CD4-positive, CD25-positive, alpha-beta regulatory T cell (primary cell): ENCODE results near the gene HSPA1A. TPM values are rescaled to one million over a fixed set of nuclear protein-coding genes. Genes with fewer than 3 reads are reported as not detected.

Experiments used
- ATAC-seq, 2 donors: fragments of 150-1000 bp; cut with Tn5 transposase; one replicate each; pipeline ENCODE4 v1.10.0; 2021; ENCODE audit warnings: low read depth in 2 of 2, moderate number of reproducible peaks in 2 of 2, moderate library complexity in 1 of 2
- DNase-seq, 3 donors: peaks; one replicate each; pipeline versions ENCODE4 v3.0.0 to v3.0.0-alpha.2; 2012 to 2022; ENCODE audit warnings: mixed read lengths in 1 of 3
- H3K27ac ChIP-seq: one replicate; pipeline ENCODE4 v1.7.0; 2013; ENCODE audit warnings: mild to moderate bottlenecking, low read length; ENCODE audit not compliant: insufficient read depth, poor library complexity, severe bottlenecking
- H3K27me3 ChIP-seq: one replicate; pipeline ENCODE4 v1.7.0; 2013; ENCODE audit warnings: low read length; ENCODE audit not compliant: control insufficient read depth, insufficient read depth
- H3K36me3 ChIP-seq: one replicate; pipeline ENCODE4 v1.7.0; 2013; ENCODE audit warnings: mild to moderate bottlenecking, low read length, moderate library complexity; ENCODE audit not compliant: control insufficient read depth, insufficient read depth
- H3K4me1 ChIP-seq: 2 replicates; pipeline ENCODE4 v1.7.0; 2013; ENCODE audit warnings: mild to moderate bottlenecking, low read length; ENCODE audit not compliant: insufficient read depth, control insufficient read depth, poor library complexity, severe bottlenecking
- H3K4me3 ChIP-seq: one replicate; pipeline ENCODE4 v1.7.0; 2013; ENCODE audit warnings: low read depth, mild to moderate bottlenecking, low read length, moderate library complexity
- H3K9me3 ChIP-seq, 2 experiments: 1 replicate in 1 of 2; 2 replicates in 1 of 2; pipeline ENCODE4 v1.7.0; 2013; ENCODE audit warnings: low read length in 2 of 2, mild to moderate bottlenecking in 1 of 2, moderate library complexity in 1 of 2; ENCODE audit not compliant: control insufficient read depth in 2 of 2
- H3K27ac Mint-ChIP-seq, 3 donors: one replicate each; pipeline ENCODE4 v1.8.0; 2020 to 2022; ENCODE audit warnings: mild to moderate bottlenecking in 3 of 3, mixed read lengths in 3 of 3, moderate library complexity in 2 of 3
- H3K27me3 Mint-ChIP-seq: one replicate; pipeline ENCODE4 v1.8.0; 2022; ENCODE audit warnings: mild to moderate bottlenecking, mixed read lengths
- H3K36me3 Mint-ChIP-seq: one replicate; pipeline ENCODE4 v1.8.0; 2020; ENCODE audit warnings: mixed read lengths
- H3K4me1 Mint-ChIP-seq, 4 donors: one replicate each; pipeline ENCODE4 v1.8.0; 2020 to 2022; ENCODE audit warnings: mixed read lengths in 4 of 4, mild to moderate bottlenecking in 1 of 4
- H3K4me3 Mint-ChIP-seq, 4 donors: one replicate each; pipeline ENCODE4 v1.8.0; 2020 to 2022; ENCODE audit warnings: mild to moderate bottlenecking in 4 of 4, mixed read lengths in 4 of 4, moderate library complexity in 3 of 4
- H3K9me3 Mint-ChIP-seq, 7 donors: one replicate each; pipeline ENCODE4 v1.8.0; 2020 to 2022; ENCODE audit warnings: mixed read lengths in 7 of 7, mild to moderate bottlenecking in 3 of 7, moderate library complexity in 2 of 7
- polyA plus RNA-seq, 4 donors: library from polyadenylated mRNA; unstranded; fragments of 300-500 nt; fragmentation: Illumina TruSeq; gene quantifications; one replicate each; pipeline ENCODE4 v1.2.3, GENCODE V29; 2021
- total RNA-seq: library from RNA; stranded (reverse); gene quantifications from one replicate; pipeline ENCODE4 v1.2.3, GENCODE V29; 2022

Gene HSPA1A
- total and polyA plus RNA-seq, 5 donors from 2014 or later, result 30.6 to 93.0 (median 76.5) TPM

GRCh38 chr6:31827286-31828079 lies 12.1 kb downstream of the HSPA1A start, which contains the start of gene HSPA1B:
TSS of gene HSPA1B (plus strand) at chr6:31827738. CDS start at chr6:31827951, 213 bp downstream.
- no peaks in the 10 kb centered on the region for H3K36me3 Mint-ChIP-seq
- H3K4me1 Mint-ChIP-seq, result peaks cover 13 to 50% (median 31%) of the 10 kb centered on the region in 4 donors
- H3K9me3 ChIP-seq, result no peaks in the 10 kb centered on the region
- H3K4me1 ChIP-seq, result peaks cover 41% of the 10 kb centered on the region
- H3K27ac Mint-ChIP-seq, result peak within 1 kb of the TSS; percentile 95 to 97 (median 96)
- ATAC-seq, result peak; percentile 76 to 81
- no peaks in the 10 kb centered on the region for H3K27me3 Mint-ChIP-seq
- H3K9me3 Mint-ChIP-seq, result no peaks in the 10 kb centered on the region
- no peaks in the 10 kb centered on the region for H3K36me3 ChIP-seq
- H3K27me3 ChIP-seq, result no peaks in the 10 kb centered on the region
- H3K4me3 ChIP-seq, result peak within 1 kb of the TSS; percentile 94
- peak; percentile 85 to 99 (median 87) for DNase-seq
- H3K4me3 Mint-ChIP-seq, result peak within 1 kb of the TSS; percentile 91 to 97 (median 94)
- peak within 1 kb of the TSS; percentile 85 for H3K27ac ChIP-seq

- DNase-seq, result peak in 2 of 3 donors; percentile 68 to 80
- peak overlapping the region; percentile 84 to 91 (median 91) for H3K27ac Mint-ChIP-seq
- peak overlapping the region; percentile 93 to 98 (median 96) for H3K4me3 Mint-ChIP-seq
- no peak for ATAC-seq
- no peaks in the 10 kb centered on the region for H3K9me3 Mint-ChIP-seq
- Histone ChIP-seq H3K9me3 (no peaks in the 10 kb centered on the region), H3K4me1 (peaks cover 36% of the 10 kb centered on the region), H3K36me3 (no peaks in the 10 kb centered on the region), H3K27ac (peak overlapping the region; percentile 71), H3K27me3 (no peaks in the 10 kb centered on the region), H3K4me3 (peak overlapping the region; percentile 96)
- no peaks in the 10 kb centered on the region for H3K27me3 Mint-ChIP-seq
- H3K4me1 Mint-ChIP-seq, result peaks cover 11 to 46% (median 28%) of the 10 kb centered on the region in 4 donors
- peaks cover 1% of the 10 kb centered on the region for H3K36me3 Mint-ChIP-seq
Observed at GRCh38 chr6:31829633-31830283, 14.4 kb downstream of the HSPA1A start.

GRCh38 chr6:31830886-31831335 lies 15.6 kb downstream of the HSPA1A start:
- Mint-ChIP-seq H3K4me1 (peaks cover 10 to 41% (median 30%) of the 10 kb centered on the region in 4 donors), H3K27ac (peak overlapping the region; percentile 84 to 94 (median 91)), H3K9me3 (no peaks in the 10 kb centered on the region), H3K27me3 (no peaks in the 10 kb centered on the region), H3K4me3 (peak overlapping the region; percentile 93 to 98 (median 96)), H3K36me3 (peaks cover 5% of the 10 kb centered on the region)
- peak overlapping the region; percentile 71 for H3K27ac ChIP-seq
- H3K9me3 ChIP-seq, result no peaks in the 10 kb centered on the region
- H3K4me3 ChIP-seq, result peak overlapping the region; percentile 96
- DNase-seq, result no peak
- no peak for ATAC-seq
- H3K4me1 ChIP-seq, result peaks cover 41% of the 10 kb centered on the region
- no peaks in the 10 kb centered on the region for H3K27me3 ChIP-seq
- H3K36me3 ChIP-seq, result no peaks in the 10 kb centered on the region

- H3K27me3 Mint-ChIP-seq, result no peaks in the 10 kb centered on the region
- peak overlapping the region in 1 of 3 donors; percentile 94 for H3K27ac Mint-ChIP-seq
- peaks cover 44% of the 10 kb centered on the region for H3K4me1 ChIP-seq
- H3K4me1 Mint-ChIP-seq, result peaks cover 17 to 47% (median 32%) of the 10 kb centered on the region in 4 donors
- H3K9me3 ChIP-seq, result no peaks in the 10 kb centered on the region
- ATAC-seq, result no peak
- peak overlapping the region; percentile 96 for H3K4me3 ChIP-seq
- no peaks in the 10 kb centered on the region for H3K36me3 ChIP-seq
- peak overlapping the region; percentile 71 for H3K27ac ChIP-seq
- H3K27me3 ChIP-seq, result no peaks in the 10 kb centered on the region
- H3K4me3 Mint-ChIP-seq, result peak overlapping the region; percentile 93 to 98 (median 96)
- H3K36me3 Mint-ChIP-seq, result peaks cover 5% of the 10 kb centered on the region
- no peak for DNase-seq
- H3K9me3 Mint-ChIP-seq, result no peaks in the 10 kb centered on the region
Observed at GRCh38 chr6:31831350-31832215, 16.2 kb downstream of the HSPA1A start.

- peak overlapping the region; percentile 96 to 100 (median 99) for H3K27ac Mint-ChIP-seq
- DNase-seq, result peak; percentile 68 to 85 (median 83)
- H3K4me3 Mint-ChIP-seq, result peak overlapping the region; percentile 96 to 100 (median 99)
- peak overlapping the region; percentile 96 for H3K4me3 ChIP-seq
- peaks cover 59% of the 10 kb centered on the region for H3K4me1 ChIP-seq
- H3K27me3 Mint-ChIP-seq, result no peaks in the 10 kb centered on the region
- H3K9me3 Mint-ChIP-seq, result peaks cover 0 to 1% (median 0%) of the 10 kb centered on the region in 7 donors
- H3K27ac ChIP-seq, result peak overlapping the region; percentile 97
- peaks cover 24 to 64% (median 44%) of the 10 kb centered on the region in 4 donors for H3K4me1 Mint-ChIP-seq
- ATAC-seq, result peak; percentile 66 to 67
- H3K36me3 ChIP-seq, result peaks cover 18% of the 10 kb centered on the region
- H3K36me3 Mint-ChIP-seq, result peaks cover 24% of the 10 kb centered on the region
- no peaks in the 10 kb centered on the region for H3K9me3 ChIP-seq
- no peaks in the 10 kb centered on the region for H3K27me3 ChIP-seq
Observed at GRCh38 chr6:31834367-31835250, 19.3 kb downstream of the HSPA1A start.

- H3K9me3 ChIP-seq, result no peaks in the 10 kb centered on the region
- H3K27ac ChIP-seq, result peak overlapping the region; percentile 97
- Mint-ChIP-seq H3K27me3 (no peaks in the 10 kb centered on the region), H3K4me1 (peaks cover 24 to 58% (median 36%) of the 10 kb centered on the region in 4 donors), H3K4me3 (peak overlapping the region; percentile 96 to 100 (median 99)), H3K27ac (peak overlapping the region; percentile 96 to 100 (median 99)), H3K36me3 (peaks cover 24% of the 10 kb centered on the region), H3K9me3 (peaks cover 0 to 1% (median 0%) of the 10 kb centered on the region in 7 donors)
- H3K36me3 ChIP-seq, result peaks cover 30% of the 10 kb centered on the region
- H3K4me3 ChIP-seq, result peak overlapping the region; percentile 96
- no peaks in the 10 kb centered on the region for H3K27me3 ChIP-seq
- ATAC-seq (no peak), DNase-seq (no peak)
- peaks cover 46% of the 10 kb centered on the region for H3K4me1 ChIP-seq
Observed at GRCh38 chr6:31836047-31836473, 20.7 kb downstream of the HSPA1A start.
